ENCODE data around the gene AGA.

The AGA gene

DNA sequence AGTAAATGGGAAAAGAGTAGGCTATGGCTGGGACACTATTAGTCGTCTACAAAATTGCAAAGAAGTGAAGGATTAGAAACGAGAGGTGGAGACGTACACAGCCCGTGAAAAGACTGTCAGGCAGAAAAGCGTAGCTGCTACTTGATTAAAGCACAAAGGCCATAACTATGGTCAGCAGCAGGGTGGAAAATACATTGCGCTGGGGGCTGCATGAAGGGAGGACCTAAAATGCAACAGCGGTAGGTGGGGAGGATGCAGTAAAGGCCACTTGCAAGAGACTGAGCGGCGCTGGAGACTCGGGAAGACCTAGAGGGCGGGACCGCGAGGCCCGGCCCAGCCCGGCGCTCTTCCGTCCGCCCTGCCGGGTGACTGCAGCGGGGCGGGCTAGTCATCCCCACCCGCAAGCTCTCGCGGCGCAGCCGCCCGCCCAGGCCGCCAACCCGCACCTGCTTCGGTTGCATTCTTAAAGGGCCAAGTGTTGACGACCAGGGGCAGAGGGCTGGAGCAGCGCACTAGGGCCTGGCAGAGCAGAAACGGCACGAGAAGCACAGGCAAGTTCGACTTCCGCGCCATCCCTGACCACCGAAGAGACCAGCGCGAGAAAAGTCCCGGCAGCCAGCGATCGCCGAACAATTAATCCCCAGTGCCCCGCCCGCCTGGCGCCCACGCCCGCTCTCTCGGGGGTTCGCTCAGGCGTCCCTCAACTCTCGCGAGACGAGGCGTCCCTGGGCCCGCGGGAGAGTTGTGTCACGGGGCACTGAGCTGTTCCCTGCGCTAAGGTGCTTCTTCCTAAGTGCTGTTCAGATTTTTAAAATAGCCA, at the start of gene AGA:
Gene AGA, minus strand, starts transcription at position 635 of the 820 bp plus-strand sequence. Its CDS starts 62 bp downstream, at position 573.
- DNase-seq = peak; percentile 97

- DNase-seq = no peak
Measured at GRCh38 chr4:177492022-177492421, 49.8 kb upstream of the AGA start.

DNA sequence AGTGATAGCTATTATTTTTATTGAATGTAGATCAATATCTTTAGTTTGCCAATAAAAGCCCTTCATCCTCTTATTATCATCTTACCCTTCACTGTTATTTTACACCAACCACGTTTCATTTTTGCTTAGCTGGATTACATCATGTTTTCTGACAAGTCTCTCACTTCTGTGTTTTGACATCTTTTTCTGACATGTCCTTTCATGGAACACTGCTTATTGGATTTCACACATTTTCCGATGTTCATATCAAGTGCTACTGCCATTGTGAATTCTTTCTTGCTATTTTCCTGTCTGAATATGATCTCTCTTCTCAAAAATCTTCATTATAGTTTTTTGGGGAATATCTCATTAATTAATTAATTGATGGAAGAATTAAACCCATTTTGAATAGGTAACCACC, 48.5 kb upstream of the AGA start:
- no peak for DNase-seq

- DNase-seq = no peak
Measured at GRCh38 chr4:177489471-177490246, 47.4 kb upstream of the AGA start.

- no peak for DNase-seq
Measured at GRCh38 chr4:177487977-177488376, 45.7 kb upstream of the AGA start.

- no peak for DNase-seq
Measured at GRCh38 chr4:177485528-177485927, 43.3 kb upstream of the AGA start.

- DNase-seq = no peak
Measured at GRCh38 chr4:177484613-177485021, 42.4 kb upstream of the AGA start.

DNA sequence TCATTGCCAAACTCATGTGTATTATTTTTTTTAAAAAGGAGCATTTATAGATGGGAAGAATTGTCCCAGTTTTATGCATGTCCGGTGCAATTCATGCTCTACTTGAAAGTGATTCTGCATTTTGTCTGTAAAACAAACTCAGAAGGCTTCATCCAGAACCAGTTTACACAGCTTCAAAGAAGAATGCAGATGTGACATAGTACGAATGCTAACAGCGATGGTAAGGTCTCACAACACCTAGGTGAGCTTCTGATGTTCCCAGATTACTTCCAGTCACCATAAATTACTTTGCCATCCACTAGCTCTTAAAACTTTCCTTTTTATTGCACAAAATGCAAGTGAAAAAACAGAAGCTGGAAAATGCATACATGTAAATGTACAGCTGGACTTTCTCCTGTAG, 41.5 kb upstream of the AGA start:
- DNase-seq = no peak

GRCh38 chr4:177483271-177483670, 41.0 kb upstream of the AGA start:
- DNase-seq = peak; percentile 13

- no peak for DNase-seq
Measured at GRCh38 chr4:177482367-177482766, 40.1 kb upstream of the AGA start.

DNA sequence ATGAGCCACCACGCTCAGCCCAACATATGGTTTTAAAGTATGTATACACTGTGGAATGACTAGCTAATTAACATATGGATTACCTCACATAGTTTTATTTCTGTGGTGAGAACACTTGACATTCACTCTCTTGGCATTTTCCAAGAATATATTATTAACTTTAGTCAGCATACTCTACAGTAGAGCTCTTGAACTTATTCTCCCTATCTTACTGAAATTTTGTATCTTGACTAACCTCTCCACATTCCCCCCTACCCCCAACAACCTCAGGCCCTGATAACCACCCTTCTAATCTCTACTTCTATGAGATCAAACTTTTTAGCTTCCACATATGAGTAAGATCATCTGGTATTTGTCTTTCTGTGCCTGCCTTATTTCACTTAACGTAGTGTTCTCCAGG, 38.6 kb upstream of the AGA start:
- no peak for DNase-seq

GRCh38 chr4:177479063-177479462, 36.8 kb upstream of the AGA start:
- no peak for DNase-seq

DNA sequence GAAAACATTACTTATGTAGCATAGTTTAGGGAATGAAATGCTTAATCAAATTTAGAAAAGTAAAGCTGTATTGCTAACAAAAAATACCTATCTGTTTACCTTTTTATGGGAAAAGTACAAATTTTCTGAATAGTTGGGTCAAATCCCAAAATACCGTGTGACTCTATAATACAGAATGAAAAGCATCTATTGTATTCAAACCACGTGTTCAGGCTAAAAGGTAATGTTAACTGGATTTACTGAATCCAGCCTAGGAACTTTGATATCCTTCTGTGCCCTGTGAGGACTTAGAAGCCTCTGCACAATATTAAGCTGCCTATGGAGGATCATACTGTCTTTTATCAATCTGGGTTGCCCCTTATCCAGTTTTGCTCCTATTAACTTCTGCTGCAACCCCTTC, 36.3 kb upstream of the AGA start:
- no peak for DNase-seq

GRCh38 chr4:177473991-177474390, 31.8 kb upstream of the AGA start:
- no peak for DNase-seq

- DNase-seq = no peak
Measured at GRCh38 chr4:177464026-177464425, 21.8 kb upstream of the AGA start.

DNA sequence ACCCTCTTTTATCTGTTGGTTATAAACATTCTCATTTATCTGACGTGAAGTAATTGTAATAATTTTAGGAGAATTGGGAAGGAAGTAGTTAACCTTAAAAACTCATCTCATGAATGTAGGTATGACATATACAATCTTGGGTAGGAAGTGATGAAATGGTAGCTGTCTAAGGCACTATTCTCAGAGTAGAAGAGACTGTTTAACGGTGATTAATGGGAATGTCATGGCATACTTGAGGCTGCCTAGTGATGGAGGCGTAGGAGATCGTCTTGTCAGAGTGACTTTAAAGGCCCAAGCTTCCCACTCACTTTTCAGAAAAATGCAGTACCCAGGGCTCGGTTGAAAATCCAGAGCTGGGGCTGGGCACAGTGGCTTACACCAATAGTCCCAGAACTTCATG, 19.4 kb upstream of the AGA start:
- no peak for DNase-seq

GRCh38 chr4:177460460-177460859, 18.2 kb upstream of the AGA start:
- no peak for DNase-seq

DNA sequence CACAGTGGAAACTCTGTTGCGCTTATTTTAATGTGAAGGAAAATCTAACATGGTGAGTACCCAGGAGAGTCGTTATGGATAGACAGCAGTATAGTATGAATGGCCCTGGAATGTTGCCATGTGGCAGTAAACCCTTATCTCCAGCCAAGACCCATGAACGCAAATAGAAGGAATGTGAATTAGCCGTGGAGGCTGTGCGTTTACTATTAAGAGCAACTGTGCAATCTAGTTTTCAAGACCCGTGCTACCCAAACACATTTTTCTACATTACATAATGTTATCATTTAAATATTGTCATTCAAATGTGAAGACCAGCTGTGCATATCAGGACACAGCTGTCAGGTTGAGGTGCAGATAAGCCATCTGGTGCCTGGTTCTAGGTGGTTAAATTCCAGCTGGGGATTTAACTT, 13.3 kb upstream of the AGA start:
- no peak for DNase-seq

DNA sequence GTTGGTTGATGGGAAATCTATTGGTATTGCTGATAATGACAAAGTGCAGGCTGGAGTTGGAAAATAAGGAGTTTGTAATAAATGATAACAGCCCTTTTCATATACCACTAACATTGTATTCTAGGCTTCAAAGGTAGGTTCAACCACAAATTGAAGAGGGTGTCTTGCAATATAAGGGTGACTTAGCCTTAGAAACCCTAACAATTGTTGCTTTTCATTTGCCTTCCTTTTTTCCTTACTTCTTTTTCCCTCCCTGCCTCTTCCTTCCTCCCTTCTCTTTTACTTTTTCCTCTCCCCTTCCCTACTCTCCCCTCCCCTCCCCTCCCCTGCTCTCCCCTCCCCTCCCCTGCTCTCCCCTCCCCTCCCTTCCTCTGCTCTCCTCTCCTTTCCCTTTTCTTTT, 10.9 kb upstream of the AGA start:
- DNase-seq = no peak

DNA sequence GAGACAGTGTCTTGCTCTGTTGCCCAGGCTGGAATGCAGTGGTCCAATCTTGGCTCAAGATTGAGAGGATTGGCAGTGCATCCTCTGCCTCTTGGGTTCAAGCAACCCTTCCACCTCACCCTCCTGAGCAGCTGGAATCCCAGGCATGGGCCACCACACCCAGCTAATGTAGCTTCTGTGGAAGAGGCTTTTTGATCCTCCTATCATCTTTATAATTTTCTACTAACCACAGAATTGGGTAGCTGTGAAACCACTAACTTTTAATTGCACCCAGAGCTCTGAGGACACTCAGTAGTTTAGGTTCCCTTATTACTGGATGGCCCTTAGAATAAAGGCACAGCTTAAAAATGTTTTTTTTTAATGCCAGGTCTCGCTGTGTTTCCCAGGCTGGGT, 8.9 kb upstream of the AGA start:
- no peak for DNase-seq

DNA sequence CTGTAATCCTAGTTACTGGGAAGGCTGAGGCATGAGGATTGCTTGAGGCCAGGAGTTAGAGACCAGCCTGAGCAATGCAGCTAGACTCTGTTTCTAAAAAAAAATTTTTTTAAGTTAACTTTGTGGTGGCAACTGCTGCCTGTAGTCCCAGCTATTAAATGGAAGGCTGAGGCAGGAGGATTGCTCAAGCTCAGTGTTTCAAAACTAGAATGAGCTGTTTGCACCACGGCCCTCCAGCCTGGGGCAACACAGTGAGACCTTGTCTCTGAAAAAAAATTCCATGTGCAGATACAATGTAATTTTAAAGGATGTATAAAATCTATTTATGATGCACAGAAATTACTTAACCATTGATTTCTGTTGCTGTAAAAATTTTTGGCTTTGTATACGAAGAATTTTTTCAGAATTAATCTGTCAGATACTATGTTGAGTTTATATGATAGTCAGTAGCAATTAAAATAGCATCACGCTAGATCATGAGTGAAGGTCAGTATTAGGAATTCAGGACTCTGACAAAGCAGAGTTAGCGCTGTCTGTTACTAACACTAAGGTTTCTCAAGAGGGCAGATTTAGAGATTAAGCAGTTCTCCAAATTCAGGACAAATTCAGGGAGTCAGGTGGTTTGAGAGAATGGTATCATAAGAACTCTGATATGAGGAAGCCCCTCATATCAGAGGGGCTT, 8.3 kb upstream of the AGA start:
- peak; percentile 26 for DNase-seq

DNA sequence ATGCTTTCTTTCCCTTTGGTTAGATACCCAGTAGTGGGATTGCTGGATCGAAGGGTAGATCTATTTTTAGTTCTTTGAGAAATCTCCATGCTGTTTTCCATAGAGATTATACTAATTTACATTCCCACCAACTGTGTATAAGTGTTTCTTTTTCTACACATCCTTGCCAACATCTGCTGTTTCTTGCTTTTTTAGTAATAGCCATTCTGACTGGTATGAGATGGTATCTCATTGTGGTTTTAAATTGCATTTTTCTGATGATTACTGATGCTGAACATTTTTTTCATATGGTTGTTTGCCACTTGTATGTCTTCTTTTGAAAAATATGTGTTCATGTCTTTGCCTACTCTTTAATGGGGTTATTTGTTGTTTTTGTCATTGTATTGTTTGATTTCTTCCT, 6.6 kb upstream of the AGA start:
- no peak for DNase-seq

GRCh38 chr4:177447417-177448004, 5.3 kb upstream of the AGA start:
- no peak for DNase-seq

Measured in inflammatory macrophage treated with lipopolysaccharide for 4 hours (primary cell).